DMS 273 treated with DMSO at 0.1 percent for 48 hours (cell line): ENCODE results near the gene WEE2.
"Not testable (repeated sequence)": the region's sequence is repeated elsewhere in the genome, so short reads cannot be mapped to it uniquely, and the experiment has no call there.

ENCODE experiments used
- DNase-seq: peaks from one replicate; lab custom pipeline; 2025; lab: John Stamatoyannopoulos, UW

WEE2 gene

GRCh38 chr7:141714571-141714970 lies 6.4 kb downstream of the WEE2 start:
- DNase-seq = no peak

DNA sequence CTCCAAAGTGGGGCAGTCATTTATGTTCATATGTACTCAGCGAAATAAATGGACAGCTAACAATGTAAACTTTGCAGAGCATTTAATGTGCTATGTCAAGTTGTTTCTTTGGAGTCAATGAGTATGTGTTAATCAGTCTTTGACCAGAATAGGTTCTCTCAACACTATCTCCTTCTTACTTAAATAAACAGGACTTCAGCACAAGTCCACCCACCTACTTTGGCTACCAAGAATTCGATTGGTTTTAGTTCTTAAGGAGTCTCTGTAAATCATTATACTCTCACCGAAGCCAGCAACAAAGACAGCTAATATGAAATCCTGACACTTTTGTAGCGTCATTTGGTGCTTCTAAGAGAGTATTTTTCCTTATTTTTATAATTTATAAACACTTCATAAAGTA lies 6.9 kb downstream of the WEE2 start:
- DNase-seq = no peak

DNA sequence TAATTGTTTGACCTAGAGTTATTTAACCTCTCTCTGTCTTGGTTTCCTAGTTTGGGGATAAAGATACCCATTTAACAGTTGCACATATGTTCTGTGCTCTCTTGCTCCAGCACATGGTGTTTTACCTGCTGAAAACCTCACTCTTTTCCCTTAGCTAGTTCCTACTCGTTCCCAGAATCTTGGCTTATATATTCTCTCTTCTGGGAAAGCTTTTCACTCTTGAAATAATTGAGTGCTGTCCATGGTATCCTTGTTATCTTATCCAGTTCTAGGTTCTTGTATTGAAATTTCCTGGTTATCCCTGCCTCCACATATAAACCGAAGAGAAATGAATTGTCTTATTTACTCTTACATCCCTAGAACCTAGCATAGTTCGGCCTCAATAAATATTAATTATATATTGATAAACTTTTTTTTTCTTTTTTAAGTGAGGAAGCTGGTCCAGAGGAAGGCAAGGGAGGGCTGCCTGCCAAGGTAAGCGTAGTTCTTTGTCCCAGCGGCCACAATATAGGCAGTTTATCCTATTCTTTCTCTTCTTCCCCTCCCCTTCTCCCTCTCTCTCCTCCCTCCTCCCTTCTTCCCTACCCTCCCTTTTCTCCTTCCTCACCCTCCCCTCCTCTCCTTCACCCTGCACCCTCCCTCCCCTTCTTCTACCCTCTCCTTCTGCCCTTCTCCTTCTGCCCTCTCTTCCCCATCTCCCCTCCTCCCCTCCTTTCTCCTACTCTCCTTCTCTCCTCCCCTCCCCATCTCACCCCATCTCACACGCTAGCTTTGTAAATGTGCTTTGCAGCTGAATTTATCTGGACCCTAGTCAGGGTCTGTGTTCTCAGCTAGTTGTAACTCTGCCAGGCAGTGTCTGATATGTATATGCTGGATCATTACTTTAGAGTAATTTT lies 7.9 kb downstream of the WEE2 start:
- DNase-seq = no peak

GRCh38 chr7:141717450-141717849 lies 9.3 kb downstream of the WEE2 start:
- no peak for DNase-seq

DNA sequence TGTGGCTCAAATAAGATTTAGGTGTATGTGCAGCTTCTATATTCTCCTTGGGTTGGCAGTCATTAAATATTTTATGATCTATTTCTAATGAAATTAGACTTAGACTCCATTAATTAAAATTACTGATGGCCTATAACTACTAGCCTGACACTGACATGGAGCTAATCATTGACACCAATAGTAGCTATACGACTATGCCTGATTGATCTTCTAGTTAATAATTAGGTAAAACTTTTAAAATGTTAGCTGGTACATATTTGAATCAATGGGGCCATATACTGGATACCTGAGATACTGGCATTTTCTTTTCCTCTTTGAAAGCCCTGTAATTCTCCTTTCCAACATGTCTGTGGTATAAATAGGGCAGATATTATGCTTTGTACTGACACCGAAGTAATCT lies 14.4 kb downstream of the WEE2 start:
- DNase-seq = no peak

- no peak for DNase-seq
These were observed 20.9 kb downstream of the WEE2 start for GRCh38 chr7:141729020-141729419.

GRCh38 chr7:141731476-141732149 lies 23.5 kb downstream of the WEE2 start:
- no peak for DNase-seq

DNA sequence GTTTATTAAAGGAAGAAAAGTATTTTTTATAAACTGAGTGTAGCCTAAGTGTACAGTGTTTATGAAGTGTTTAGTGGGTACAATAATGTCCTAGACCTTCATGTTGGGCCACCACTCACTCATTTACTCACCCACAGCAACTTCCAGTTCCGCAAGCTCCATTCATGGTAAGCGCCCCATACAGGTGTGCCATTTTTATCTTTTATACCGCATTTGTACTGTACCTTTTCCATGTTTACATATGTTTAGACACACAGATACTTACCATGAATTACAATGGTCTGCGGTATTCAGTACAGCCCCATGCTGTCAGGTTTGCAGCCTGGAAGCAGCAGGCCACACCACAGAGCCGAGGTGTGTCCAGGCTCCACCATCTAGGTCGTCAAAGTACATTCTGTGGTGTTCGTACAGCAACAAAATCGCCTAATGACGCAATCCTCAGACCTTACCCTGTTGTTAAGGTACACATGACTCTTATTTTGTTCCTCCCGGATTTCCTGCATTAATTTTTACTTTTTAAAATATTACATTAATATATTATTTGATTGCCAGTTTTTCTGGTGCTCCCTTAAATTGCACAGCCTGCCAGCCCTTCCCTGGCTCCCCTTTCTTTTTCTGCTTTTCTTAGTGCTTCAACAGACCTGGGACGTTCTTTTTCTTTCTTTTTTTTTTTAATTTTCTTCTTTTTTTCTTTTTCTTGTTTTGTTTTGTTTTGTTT lies 29.1 kb downstream of the WEE2 start:
- DNase-seq = no peak

DNA sequence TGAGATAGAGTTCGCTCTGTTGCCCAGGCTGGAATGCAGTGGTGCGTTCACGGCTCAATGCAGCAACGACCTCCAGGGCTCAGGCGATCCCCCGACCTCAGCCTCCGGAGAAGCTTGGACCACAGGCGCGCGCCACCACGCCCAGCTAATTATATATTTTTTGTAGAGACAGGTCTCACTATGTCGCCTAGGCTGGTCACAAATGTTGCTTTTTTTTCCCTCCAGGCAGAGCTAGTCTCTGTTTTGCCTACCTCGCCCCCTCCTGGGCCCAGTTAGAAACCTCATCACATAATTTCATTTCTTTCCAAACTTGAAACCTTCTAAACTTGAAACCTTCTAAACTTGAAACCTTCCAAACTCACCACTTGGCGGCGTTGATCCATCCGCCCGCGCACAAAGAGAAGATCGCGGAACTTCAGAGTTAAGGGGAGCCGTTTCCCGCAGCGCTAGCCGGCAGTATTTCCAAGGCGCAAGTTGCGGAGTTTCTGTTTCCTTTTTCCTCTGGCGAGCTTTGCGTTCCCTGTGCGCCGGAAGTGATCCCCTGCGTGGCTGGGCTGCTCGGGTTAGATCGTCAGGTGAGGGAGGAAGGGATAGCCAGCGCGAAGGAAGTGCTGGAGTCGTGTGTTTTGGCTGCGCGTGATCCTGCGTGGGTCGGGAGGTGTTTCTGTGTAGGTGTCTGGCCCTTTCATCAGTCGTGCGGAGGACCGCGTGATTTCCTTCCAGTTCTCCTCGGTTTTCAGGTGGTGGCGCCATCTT lies 29.9 kb downstream of the WEE2 start, which contains the start of gene SSBP1:
SSBP1 (plus strand) TSS at position 523 of the 756 bp plus-strand sequence. CDS start 809 bp downstream, outside the sequence.
- DNase-seq = peak; percentile 99

DNA sequence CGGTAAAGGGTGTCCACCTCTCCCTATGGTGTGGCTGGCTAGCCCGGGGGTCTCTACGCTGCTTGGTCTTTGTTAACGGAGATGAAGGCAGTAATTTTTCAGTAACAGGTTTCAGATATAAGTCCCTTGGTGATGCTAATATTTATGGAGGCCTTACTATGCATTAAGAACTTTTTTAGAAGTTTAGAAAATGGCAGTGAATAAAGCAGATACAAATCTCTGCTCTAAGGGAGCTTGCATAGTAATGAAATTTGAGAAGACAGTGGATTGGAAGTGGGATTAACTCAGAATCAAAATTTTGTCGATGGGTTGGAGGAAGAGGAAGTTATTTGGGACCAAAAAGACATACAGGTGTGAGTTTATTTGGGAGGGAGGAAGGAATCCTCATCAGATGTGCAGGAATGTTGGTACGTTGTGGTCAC lies 30.4 kb downstream of the WEE2 start:
- no peak for DNase-seq

DNA sequence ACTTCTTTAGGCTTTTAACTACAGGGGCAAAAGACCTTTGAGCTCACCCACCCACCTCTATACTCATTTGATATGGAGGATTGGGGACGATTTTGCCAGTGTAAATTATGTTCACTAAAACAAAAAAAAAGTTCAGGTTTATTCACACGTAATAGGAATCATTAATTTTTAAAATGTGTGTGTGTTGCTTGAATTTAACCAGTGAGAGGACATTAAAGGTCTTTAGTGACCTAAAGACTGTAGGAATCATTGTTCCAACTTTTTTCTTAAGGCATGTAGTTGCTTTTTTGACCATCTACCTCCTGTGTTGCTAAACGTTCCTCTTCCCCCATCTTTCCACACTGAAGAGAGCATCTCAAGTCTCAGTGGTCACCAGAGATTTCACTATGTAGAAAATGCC lies 31.1 kb downstream of the WEE2 start:
- no peak for DNase-seq

GRCh38 chr7:141742229-141742628 lies 34.1 kb downstream of the WEE2 start:
- no peak for DNase-seq

DNA sequence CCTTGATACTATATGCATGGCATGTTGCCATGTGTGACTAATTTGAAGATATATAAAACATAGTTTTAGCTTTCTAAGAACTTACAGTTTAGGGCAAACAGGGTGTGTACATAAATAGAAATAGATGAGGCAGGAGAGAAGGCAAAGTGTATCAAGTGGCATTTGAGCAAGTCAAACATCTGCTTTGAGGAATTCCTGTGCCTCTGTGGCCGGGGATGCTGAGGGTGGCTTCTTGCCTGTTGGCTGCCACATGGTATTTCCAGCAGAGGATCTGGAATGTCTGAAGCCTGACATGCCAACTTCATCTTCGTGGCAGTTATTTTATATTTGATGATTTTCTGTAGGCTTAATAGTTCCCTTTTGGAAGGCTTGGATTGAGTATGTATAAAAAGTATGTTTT lies 36.0 kb downstream of the WEE2 start:
- no peak for DNase-seq

DNA sequence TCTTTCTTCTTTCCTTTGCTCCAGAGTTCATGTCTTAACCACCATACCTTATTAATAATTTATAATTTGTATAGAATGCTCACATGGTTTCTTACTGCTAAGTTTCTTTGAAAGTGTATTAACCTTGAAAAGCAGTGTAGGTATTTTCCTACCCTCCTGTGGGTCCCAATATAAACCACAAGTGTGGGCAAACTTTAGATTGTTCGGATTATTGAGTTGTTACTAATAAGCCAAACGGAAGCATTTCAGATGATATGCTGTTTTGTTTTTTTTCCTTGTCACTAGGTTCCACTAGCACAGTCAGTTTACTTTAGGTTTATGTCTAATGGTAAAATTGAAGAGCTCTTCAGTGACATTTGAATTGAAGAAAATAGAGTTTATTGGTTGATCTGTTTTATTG lies 40.2 kb downstream of the WEE2 start:
- DNase-seq = no peak

DNA sequence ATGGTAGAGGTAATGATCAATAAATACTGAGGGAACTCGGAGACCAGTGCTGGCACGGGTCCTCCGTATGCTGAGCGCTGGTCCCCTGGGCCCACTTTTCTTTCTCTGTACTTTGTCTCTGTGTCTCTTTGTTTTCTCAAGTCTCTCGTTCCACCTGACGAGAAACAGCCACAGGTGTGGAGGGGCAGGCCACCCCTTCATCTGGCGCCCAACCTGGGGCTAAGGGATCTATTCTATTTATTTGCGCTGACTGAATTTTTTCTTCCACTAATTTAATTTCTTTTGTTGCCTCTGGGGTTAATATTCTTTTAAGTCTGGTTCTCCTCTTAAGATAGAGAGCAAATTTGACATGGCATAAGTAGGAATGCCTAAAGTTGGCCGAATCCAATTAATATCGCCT lies 43.8 kb downstream of the WEE2 start:
- not testable (repeated sequence) for DNase-seq

- DNase-seq = no peak
These were observed 44.5 kb downstream of the WEE2 start for GRCh38 chr7:141752634-141753033.

GRCh38 chr7:141754939-141755338 lies 46.8 kb downstream of the WEE2 start:
- DNase-seq = no peak

DNA sequence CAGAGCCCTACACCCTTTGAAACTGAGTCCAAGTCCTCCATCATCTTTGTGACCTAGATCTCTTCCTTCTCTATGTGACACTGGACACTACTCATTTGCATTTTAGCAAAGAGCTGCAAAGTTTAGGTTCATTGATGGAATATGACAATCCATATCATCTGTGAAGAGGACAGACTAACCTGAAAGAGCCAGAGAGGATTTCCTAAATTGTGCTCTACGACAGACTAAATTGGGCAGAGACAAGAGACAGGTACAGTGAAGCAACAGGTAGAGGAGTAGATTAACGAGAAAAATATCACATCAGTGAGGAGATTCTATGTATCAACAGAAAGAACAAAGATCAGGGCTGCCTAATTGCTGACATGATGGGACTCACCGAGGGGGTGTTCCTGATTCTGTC lies 55.6 kb downstream of the WEE2 start, which contains the start of gene TAS2R3:
TAS2R3 (plus strand) TSS at position 301 of the 400 bp plus-strand sequence; CDS start at position 363, 62 bp downstream.
- DNase-seq = no peak

GRCh38 chr7:141770083-141770583 lies 62.0 kb downstream of the WEE2 start:
- not testable (repeated sequence) for DNase-seq

DNA sequence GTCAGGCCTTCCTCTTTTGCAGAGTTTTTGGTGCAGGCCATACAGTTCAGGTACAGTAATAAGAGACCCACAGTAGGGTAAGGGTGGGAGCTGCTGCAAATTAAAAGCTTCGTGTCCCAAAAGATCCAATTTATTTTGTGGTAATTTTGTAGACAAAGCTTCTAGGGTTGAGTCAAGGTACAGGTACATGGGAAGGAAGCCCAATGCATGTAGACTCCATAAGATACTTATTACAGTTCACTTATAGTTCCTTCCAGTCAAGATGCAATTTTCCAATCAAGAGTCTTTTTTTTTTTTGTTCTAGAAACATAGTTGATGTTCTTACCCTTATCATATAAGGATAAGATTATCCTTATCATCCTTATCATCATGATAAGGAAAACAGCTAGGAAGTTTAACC lies 68.2 kb downstream of the WEE2 start, which contains the start of gene TAS2R4:
TAS2R4 (plus strand) TSS at position 301 of the 400 bp plus-strand sequence. CDS start 1,815 bp downstream, outside the sequence.
- DNase-seq = no peak
